ENCODE measurements around the gene COG5.
"Not testable (repeated sequence)": the region's sequence is repeated elsewhere in the genome, so short reads cannot be mapped to it uniquely, and the experiment has no call there.

COG5 gene

GRCh38 chr7:107258737-107259136 is 305.0 kb downstream of the COG5 start:
- no peak for DNase-seq

DNA sequence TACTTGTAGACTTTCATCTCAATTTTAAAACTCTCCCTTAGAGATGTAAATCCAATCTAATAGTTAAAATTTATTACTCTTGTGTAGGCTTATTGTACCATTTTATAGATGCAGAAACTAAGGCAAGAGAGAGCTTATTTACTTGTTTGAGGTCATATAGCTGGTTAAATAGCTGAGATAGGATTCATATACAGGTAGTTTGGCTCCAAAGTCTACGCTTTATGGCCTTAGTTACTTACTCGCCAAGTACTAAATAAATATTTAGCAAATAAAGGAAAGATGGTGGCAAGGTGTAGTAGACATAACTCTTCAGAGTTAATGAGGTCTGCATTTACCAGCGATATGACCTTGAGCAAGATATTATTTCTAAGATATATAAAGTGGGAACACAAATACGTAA is 308.1 kb downstream of the COG5 start:
- no peak for DNase-seq

GRCh38 chr7:107254398-107254985 is 309.2 kb downstream of the COG5 start:
- DNase-seq: no peak

DNA sequence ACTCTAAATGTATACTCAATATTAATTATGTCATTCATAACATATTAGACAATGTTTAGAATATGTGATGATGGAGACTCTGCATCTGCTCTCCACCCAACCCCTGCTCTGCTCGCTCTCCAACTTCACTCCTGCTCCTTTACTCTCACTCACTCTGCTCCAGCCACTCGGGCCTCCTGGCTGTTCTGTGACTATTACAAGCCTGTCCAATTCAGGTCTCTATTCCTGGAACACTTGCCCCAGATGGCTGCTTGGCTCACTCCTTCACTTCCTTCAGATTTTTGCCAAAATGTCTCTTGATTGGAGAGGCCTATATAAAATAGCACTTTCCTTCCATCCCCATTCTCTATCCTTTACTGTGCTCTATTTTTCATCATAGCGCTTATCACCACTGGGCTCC is 310.1 kb downstream of the COG5 start:
- no peak for DNase-seq

DNA sequence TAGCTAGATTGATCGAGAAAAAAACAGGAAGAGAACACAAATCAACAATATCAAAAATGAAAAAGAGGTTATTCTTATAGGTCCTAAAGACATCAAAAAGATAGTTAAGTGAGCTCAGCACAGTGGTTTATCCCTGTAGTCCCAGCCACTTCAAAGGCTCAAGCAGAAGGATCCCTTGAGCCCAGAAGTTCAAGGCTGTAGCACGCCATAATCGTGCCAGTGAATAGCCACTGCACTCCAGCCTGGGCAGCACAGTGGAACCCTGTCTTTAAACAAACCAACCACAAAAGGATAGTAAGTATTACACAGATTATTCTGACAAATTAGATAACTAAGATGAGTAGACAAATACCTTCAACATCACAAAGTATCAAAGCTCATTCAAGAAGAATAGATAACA is 311.8 kb downstream of the COG5 start:
- no peak for DNase-seq

DNA sequence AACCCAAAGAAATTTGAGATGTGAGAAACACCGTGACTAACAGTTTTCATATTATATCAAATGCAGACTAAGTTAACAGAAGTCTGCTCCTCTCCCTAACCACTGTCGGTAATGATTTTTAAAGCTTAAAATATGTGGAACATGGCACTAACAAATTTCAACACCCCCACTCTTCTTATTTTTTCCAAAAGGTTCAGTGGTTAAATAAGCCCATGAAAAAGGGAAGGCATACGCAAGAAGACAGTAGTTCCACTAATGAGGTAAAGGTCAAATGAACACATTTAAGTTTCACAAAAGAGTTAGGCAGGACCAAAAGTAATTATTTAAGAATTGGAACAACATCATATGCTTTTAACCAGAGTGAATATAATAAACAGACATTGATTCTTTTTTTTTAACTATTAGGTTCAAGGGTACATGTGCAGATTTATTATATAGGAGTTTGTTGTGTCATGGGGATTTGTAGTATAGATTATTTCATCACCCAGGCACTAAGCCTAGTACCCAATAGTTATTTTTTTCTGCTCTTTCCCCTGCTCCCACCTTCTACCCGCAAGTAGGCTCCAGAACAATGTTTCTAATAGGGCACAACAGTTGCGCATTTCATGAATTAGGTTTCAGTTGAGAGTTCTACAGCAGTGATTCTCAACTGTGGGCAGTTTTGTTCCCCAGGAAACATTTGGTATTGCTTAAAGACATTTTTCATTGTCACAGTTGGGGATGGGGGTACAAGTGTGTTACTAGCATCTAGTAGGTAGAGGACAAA is 315.0 kb downstream of the COG5 start:
- peak; percentile 41 for DNase-seq

DNA sequence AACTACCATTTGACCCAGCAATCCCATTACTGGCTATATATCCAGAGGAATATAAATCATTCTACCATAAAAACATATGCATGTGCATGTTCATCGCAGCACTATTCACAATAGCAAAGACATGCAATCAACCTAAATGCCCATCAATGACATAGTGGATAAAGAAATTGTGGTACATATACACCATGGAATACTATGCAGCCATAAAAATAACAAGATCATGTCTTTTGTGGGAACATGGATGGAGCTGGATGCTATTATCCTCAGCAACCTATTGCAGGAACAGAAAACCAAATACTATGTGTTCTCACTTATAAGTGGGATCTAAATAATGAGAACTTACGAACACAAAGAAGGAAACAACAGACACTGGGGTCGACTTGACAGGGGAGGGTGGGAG is 316.9 kb downstream of the COG5 start:
- DNase-seq: not testable (repeated sequence)

DNA sequence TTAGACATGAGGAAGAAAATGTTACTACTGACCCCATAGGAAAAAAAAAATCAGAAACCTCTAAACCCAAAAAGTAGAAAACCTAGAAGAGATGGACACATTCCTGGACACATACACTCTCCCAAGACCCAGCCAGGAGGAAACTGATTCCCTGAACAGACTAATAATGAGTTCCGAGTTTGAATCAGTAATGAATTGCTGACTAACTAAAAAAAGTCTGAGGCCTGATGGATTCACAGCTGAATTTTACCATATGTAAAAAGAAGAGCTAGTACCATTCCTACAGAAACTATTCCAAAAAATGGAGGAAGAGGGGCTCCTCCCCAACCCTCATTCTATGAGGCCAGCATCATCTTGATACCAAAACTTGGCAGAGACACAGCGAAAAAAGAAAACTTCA is 319.1 kb downstream of the COG5 start:
- DNase-seq: no peak

- no peak for DNase-seq
Observed at GRCh38 chr7:107242267-107242666, 321.5 kb downstream of the COG5 start.

GRCh38 chr7:107237451-107237850 is 326.3 kb downstream of the COG5 start:
- DNase-seq: no peak

DNA sequence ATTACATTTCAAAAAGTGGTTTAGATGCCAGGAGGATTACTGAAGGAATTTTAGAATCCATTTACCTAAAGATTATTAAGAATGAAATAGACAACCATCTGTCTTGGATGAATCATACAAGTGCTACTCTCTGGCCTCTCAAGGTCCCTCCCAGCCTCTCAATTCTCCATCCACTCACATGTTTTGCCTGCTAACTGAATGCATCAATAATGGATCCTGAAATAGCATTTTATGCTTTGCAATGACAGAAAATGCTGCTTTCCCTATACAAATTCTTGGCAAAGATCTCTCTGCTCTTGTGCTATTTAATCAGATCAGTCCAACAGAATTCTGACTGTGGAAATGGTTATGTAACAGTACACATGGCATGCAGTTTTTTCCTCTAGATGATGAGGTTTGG is 326.9 kb downstream of the COG5 start:
- DNase-seq: peak; percentile 56

DNA sequence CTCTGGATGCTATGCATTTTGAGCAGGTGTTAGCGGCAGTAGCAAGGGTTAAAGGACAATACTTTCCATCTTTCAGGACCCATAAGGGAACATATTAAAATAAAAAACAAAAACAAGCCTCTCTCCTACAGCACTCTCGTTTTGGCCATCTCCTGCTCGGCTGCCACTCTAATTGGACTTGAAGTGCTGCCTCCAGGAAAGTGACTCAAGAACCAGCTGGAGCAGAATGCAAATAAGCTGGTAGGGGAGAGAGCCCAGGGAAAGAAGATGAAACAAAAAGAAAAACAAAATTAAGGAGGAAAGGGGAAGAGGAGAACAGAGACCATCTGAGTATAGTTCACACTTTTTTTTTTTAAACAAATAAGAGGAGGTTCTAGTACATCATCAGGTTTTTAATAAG is 329.3 kb downstream of the COG5 start:
- no peak for DNase-seq

- no peak for DNase-seq
Observed at GRCh38 chr7:107233981-107234380, 329.7 kb downstream of the COG5 start.

DNA sequence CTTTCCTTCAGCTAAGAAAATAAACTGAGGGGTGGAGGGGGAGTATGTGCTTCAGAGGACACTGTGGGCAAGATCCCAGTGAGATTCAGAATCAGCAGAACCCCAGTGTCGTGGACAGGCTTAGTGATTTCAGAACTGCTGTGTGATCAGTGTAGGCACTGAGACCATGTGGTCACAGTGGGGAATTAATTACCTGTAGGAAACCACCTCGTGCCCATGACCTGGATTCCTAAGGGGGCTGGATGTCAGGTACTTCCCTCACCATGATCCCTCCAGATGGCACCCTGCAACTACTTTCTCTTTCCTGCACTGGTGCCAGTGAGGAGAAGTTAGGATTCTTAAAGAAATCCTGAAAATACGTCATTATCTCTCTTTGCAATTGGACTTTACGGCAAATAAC is 330.5 kb downstream of the COG5 start:
- DNase-seq: no peak

- DNase-seq: peak; percentile 79
Observed at GRCh38 chr7:107232568-107233090, 331.1 kb downstream of the COG5 start.

GRCh38 chr7:107230334-107230733 is 333.4 kb downstream of the COG5 start:
- peak; percentile 37 for DNase-seq

- no peak for DNase-seq
Observed at GRCh38 chr7:107228291-107228690, 335.4 kb downstream of the COG5 start.

- no peak for DNase-seq
Observed at GRCh38 chr7:107224374-107225223, 339.1 kb downstream of the COG5 start.

- not testable (repeated sequence) for DNase-seq
Observed at GRCh38 chr7:107220806-107221205, 342.9 kb downstream of the COG5 start.

- no peak for DNase-seq
Observed at GRCh38 chr7:107220356-107220755, 343.4 kb downstream of the COG5 start.

- DNase-seq: no peak
Observed at GRCh38 chr7:107219563-107220244, 344.0 kb downstream of the COG5 start.

DNA sequence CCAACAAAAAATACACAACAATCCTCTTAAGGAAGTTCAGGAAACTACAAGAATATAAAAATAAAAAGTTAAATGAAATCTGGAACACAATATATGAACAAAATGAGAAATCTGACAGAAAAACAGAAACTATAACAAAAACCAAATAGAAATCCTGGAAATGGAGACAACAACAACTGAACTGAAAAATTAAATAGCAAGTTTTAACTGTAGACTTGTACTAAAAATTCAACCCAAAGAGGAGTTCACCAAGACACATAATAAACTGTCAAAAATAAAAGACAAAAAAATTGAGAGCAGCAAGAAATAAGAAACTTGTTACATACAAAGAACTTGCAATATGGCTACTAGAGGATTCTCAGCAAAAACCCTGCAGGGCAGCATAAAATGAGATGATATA is 349.8 kb downstream of the COG5 start:
- DNase-seq: no peak

- DNase-seq: no peak
Observed at GRCh38 chr7:107213193-107213788, 350.4 kb downstream of the COG5 start.
